Measurements from ENCODE around the gene AP3D1.

DNA sequence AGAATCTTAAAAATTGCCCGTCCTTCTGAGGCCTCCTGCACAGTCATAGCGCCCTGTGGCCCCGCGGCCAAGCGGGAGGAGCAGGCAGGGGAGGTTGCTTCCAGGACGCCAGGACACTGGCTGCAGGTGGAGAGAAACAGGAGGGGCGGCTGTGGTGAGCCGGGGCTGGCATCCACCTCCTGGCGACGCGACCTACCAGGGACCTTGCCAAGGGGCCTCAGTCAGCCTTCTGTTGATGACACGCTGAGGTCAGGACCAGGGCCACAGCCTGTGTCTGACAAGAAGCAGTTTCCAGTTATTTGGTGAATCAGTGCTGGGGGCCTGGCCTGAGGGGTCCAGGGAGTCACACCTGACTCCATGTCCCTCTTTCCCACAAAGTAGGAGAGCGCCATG lies 87.0 kb downstream of the AP3D1 start:
- TF ChIP-seq, protein P1, sequence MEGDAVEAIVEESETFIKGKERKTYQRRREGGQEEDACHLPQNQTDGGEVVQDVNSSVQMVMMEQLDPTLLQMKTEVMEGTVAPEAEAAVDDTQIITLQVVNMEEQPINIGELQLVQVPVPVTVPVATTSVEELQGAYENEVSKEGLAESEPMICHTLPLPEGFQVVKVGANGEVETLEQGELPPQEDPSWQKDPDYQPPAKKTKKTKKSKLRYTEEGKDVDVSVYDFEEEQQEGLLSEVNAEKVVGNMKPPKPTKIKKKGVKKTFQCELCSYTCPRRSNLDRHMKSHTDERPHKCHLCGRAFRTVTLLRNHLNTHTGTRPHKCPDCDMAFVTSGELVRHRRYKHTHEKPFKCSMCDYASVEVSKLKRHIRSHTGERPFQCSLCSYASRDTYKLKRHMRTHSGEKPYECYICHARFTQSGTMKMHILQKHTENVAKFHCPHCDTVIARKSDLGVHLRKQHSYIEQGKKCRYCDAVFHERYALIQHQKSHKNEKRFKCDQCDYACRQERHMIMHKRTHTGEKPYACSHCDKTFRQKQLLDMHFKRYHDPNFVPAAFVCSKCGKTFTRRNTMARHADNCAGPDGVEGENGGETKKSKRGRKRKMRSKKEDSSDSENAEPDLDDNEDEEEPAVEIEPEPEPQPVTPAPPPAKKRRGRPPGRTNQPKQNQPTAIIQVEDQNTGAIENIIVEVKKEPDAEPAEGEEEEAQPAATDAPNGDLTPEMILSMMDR (conservative IDR thresholded peaks at IDR 0.05), result no peak
- TF ChIP-seq EZH2 (IDR thresholded peaks at IDR 0.05; ENCODE audit: low read depth), result no peak

Measured in PC-9 (cell line).